ENCODE results near the gene TPPP. TPM values are rescaled to one million over a fixed set of nuclear protein-coding genes. Genes with fewer than 3 reads are reported as not detected.
"Not testable (repeated sequence)": the region's sequence is repeated elsewhere in the genome, so short reads cannot be mapped to it uniquely, and the experiment has no call there.

TPPP gene
- total RNA-seq, 2 experiments from 2014 or later, result 0.53 to 0.55 TPM

DNA sequence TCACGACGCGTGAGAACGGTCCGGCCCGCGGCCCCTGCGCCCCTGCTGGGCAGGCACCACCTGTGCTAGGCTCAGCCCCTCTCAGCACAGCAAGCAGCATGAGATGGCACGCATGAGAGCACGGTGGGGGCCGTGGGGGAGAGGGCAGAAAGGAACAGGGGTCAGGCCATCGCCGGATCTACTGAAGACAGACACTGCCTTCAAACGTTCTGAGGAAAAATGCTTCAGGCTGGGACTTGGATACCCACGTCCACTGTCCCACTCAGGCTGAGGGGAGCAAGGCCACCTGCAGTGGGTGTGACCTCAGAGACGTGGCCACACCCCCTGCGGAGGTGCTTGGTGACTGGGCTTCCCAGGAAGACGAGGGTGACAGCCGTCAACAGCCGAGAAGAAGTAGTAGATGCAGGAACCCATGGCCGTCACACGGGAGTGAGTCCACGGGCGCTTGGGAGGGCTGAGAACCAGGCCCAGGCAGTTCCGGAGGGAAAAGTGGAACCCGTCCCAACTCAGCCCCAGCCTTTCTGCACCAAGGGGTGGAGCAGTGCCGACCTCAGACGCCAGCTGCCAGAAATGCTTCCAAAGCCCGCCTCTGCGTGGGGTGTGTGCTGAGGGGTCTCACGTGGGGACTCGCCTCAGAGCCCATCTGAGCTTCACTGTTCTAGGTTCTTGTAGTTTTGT is 12.9 kb downstream of the TPPP start:
- POLR2A ChIA-PET; H3K4me1 Mint-ChIP-seq (ENCODE audit: low read depth); H3K36me3 Mint-ChIP-seq; H3K4me3 Mint-ChIP-seq; H3K27ac Mint-ChIP-seq; H3K9me3 Mint-ChIP-seq; intact Hi-C loops (cut with micrococcal nuclease); CTCF ChIA-PET; H3K27me3 Mint-ChIP-seq; DNase-seq: not testable (repeated sequence)

DNA sequence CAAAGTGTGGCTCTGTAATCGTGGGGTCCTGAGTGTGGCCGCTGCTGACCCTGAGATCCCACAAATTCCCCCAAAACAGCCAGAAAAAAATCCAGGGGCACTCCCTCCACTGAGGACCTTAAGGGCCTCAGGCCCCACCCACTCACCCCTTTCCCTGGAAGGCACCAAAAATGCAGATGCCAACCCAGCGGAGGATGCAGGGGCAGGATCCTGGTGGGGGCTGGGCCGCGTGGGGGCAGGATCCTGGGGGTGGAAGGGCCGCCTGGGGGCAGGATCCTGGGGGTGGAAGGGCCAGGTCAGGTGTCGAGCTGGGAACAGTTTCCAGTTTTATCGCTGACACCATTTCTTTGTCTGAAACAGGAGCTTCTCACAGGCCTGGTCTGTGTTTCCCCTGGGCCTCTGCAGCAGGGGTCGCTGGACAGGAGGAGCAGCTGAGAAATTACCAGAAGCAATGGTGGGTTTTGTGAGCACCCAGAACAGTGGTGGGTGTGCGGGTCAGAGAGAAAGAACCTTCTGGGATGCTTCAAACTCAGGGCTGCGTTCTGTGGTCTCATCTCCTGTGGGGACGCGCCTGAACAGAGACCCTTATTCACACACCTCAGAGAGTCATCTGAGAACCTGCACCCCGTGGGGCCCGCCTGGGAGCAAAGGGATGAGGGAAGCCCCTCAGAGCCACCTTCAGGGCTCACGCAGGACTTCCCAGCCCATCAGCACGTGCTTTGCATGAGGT is 13.8 kb downstream of the TPPP start:
- H3K4me3 Mint-ChIP-seq; DNase-seq; H3K27me3 Mint-ChIP-seq; intact Hi-C loops (cut with micrococcal nuclease); POLR2A ChIA-PET; H3K36me3 Mint-ChIP-seq; CTCF ChIA-PET; H3K4me1 Mint-ChIP-seq (ENCODE audit: low read depth); H3K9me3 Mint-ChIP-seq; H3K27ac Mint-ChIP-seq: not testable (repeated sequence)

DNA sequence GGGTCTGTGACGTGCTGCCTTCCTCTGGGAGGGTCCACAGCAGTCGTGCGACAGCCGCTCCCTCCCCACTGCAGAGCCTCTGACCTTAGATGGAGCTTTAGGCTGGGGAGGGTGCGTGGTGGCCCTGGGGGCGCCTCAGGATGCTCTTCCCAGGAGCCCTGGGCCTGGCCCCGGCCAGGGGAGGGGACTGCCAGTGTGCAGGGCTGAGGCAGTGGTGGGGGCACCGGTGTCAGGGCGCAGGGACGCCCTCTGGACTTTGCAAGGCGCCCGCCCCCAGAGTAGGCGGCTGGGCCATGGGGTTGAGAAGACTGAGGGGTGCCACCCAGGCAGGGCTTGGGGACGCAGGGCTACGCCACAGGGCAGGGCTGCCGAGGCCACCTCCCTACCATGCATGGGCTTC is 14.6 kb downstream of the TPPP start:
- H3K36me3 Mint-ChIP-seq; H3K27ac Mint-ChIP-seq; DNase-seq; intact Hi-C loops (cut with micrococcal nuclease); H3K9me3 Mint-ChIP-seq; POLR2A ChIA-PET; H3K4me3 Mint-ChIP-seq; H3K4me1 Mint-ChIP-seq (ENCODE audit: low read depth); CTCF ChIA-PET; H3K27me3 Mint-ChIP-seq: not testable (repeated sequence)

DNA sequence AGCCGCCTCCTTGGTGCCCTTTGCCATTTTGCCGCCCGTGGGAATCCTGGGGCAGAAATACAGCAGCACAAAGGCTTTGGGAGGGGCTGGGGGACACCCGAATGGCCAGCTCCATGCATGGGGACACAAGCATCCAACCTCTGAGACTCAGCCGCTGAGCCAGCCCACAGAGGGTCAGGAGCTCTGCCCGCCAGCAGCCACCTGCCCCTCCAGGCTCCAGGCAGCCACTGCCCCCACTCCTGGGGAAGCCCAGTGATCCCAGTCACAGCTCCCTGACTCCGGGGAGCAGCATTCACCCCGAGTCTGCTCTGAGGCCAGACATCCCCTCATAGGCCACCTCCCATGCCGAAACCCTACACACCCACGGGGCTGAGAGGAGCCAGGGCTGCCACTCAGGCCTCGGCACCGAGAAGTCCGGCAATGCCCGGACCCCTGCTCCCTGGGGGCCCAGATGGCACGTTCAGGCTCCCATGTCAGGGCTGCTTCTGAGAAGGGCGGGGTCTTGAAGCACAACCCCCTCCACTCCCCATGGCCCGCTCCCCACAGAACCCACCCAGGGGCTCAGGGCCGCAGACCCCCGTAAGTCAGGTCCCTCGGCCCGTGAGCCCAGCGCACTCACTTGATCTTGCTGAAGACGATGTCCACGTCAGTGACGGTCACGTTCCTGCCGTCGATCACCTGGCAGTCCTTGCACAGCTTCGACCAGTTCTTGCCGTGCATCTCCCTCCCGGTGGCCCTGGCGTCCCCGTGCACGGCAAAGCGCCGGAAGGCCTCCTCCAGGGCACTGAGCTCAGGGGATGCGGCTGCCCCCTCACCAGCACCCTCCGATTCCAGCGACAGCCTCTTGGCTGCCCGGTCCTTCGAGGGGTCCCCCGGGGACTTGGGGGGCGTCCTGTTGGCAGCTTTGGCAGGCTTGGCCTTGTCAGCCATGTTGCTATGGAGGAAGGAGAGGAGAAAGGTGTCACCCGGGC is 15.7 kb downstream of the TPPP start:
- H3K9me3 Mint-ChIP-seq, result no peaks in the 10 kb centered on the region
- DNase-seq, result no peak
- no peak overlapping the region for H3K27ac Mint-ChIP-seq
- peaks cover 4% of the 10 kb centered on the region for H3K27me3 Mint-ChIP-seq
- H3K4me3 Mint-ChIP-seq, result no peak overlapping the region
- peaks cover 8% of the 10 kb centered on the region for H3K4me1 Mint-ChIP-seq (ENCODE audit: low read depth)
- CTCF ChIA-PET, result no interaction called here
- no peaks in the 10 kb centered on the region for H3K36me3 Mint-ChIP-seq
- intact Hi-C loops (cut with micrococcal nuclease), result no loop called here
- POLR2A ChIA-PET, result no interaction called here

DNA sequence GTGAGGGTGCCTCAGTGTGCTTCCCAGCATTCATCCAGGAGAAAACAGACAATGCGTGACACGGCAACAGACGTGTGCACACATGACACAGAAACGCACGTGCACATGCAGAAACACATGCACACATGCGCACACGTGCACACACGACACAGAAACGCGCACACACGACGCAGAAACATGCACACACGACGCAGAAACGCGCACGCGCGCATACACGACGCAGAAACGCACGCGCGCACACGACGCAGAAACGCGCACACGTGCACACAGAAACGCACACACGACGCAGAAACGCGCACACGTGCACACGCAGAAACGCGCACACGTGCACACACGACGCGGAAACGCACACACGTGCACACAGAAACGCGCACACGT is 16.5 kb downstream of the TPPP start:
- CTCF ChIA-PET, result no interaction called here
- peaks cover 14% of the 10 kb centered on the region for H3K4me1 Mint-ChIP-seq (ENCODE audit: low read depth)
- peaks cover 4% of the 10 kb centered on the region for H3K27me3 Mint-ChIP-seq
- H3K9me3 Mint-ChIP-seq, result no peaks in the 10 kb centered on the region
- POLR2A ChIA-PET, result no interaction called here
- H3K27ac Mint-ChIP-seq, result no peak overlapping the region
- no peak overlapping the region for H3K4me3 Mint-ChIP-seq
- no peak for DNase-seq
- intact Hi-C loops (cut with micrococcal nuclease), result no loop called here
- H3K36me3 Mint-ChIP-seq, result no peaks in the 10 kb centered on the region

DNA sequence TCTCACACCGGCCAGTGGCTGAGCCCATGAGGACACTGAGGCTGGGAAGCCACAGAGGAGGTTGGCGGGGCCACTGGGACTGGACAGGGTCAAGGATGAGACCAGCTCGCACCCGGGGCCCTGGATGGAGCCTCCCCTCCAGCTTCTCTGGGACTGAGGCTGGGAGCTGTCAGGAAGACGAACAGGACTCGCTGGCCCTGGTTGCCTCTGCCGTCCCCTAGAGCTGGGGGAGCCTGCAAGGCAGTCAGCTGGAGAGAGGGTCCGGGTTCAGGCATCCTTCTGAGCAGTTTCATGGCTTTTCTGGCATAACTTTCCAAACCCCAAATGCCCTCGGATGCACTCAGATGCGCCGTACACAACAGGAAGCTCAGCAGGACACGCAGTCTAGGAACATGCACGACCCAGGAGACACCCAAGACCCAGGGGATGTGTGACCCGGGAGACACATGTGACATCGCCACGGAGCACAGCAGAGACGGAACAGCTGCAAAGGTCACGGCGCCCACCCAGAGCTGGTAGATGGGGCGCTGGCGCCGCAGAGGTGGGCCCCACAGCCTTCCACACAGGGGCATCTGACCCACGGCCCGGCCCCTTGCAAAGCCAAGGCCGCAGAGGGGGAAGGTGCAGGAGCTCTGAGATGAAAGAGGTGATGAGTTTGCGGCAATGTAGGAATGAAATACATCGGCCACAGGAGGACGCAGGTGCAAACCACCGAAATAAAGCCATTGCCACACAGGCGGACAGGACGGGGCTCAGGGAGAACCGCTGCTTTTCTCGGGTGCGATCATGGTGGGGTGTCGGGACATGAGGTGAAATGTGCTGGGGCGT is 17.1 kb downstream of the TPPP start:
- H3K9me3 Mint-ChIP-seq, result no peaks in the 10 kb centered on the region
- H3K27ac Mint-ChIP-seq, result no peak overlapping the region
- no peak overlapping the region for H3K4me3 Mint-ChIP-seq
- H3K4me1 Mint-ChIP-seq (ENCODE audit: low read depth), result peaks cover 14% of the 10 kb centered on the region
- CTCF ChIA-PET, result interaction anchor here (1.1 kb wide), 1 partner anchor 248 kb away, joined by 4 read pairs; no protein-coding TSS in a partner anchor
- H3K36me3 Mint-ChIP-seq, result no peaks in the 10 kb centered on the region
- peaks cover 4% of the 10 kb centered on the region for H3K27me3 Mint-ChIP-seq
- no peak for DNase-seq
- intact Hi-C loops (cut with micrococcal nuclease), result no loop called here
- POLR2A ChIA-PET, result no interaction called here

DNA sequence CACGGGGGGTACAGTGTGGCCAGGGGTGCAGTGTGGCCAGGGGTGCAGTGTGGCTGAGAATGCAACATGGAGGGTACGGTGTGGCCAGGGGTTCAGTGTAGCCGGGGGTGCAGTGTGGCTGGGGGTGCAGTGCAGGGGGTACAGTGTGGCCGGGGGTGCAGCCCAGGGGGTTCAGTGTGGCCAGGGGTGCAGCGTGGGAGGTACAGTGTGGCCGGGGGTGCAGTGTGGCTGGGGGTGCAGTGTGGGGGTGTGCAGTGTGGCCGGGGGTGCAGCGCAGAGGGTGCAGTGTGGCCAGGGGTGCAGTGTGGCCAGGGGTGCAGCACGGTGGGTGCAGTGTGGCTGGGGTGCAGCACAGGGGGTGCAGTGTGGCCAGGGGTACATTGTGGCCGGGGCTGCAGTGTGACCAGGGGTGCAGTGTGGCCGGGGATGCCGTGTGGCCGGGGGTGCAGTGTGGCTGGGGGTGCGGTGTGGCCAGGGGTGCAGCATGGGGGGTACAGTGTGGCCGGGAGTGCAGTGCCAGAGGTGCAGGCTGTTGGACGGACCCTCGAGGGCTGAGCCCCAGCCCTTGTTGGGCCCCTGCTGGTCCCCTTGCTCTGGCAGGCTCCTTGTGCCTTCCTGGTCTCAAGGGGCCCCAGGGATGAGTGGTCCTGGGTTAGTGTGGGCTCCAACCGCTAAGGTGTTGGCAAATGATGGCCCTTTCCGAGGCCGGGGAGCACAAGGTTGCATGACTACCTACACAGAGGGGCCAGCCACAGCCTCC is 17.9 kb downstream of the TPPP start:
- H3K27ac Mint-ChIP-seq, result no peak overlapping the region
- ChIA-PET POLR2A (no interaction called here), CTCF (interaction anchor here (1.1 kb wide), 1 partner anchor 248 kb away, joined by 4 read pairs; no protein-coding TSS in a partner anchor)

DNA sequence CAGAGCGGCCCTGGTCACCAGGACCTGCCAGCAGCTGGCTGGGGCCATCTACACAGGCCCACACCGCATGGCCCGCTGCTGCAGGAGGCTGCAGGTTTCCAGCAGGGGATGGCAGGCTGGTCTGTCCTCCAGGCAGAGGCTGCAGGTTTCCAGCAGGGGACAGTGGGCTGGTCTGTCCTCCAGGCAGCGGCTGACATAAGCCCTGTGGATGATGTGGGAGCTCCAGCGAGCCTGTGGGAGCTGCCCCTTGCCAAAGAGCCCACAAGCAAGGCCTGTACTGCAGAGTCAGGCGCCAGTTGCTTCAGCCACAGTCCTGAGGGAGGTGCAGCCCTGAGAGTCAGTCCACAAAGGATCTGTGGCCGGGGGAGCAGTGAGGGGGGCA is 18.5 kb downstream of the TPPP start:
- DNase-seq, result no peak
- no peak overlapping the region for H3K4me3 Mint-ChIP-seq
- H3K4me1 Mint-ChIP-seq (ENCODE audit: low read depth), result peaks cover 14% of the 10 kb centered on the region
- H3K36me3 Mint-ChIP-seq, result no peaks in the 10 kb centered on the region
- POLR2A ChIA-PET, result no interaction called here
- intact Hi-C loops (cut with micrococcal nuclease), result loop anchor here (5.0 kb wide), 1 partner anchor 218 kb away; the partner anchor contains the start of genes BRD9 and TRIP13
- H3K27me3 Mint-ChIP-seq, result peaks cover 4% of the 10 kb centered on the region
- CTCF ChIA-PET, result no interaction called here
- no peak overlapping the region for H3K27ac Mint-ChIP-seq
- H3K9me3 Mint-ChIP-seq, result no peaks in the 10 kb centered on the region

More for the DNA sequence above, 17.9 kb downstream of the TPPP start:
- no peak for DNase-seq
- Mint-ChIP-seq H3K4me1 (ENCODE audit: low read depth) (peaks cover 14% of the 10 kb centered on the region), H3K4me3 (no peak overlapping the region), H3K9me3 (no peaks in the 10 kb centered on the region), H3K36me3 (no peaks in the 10 kb centered on the region), H3K27me3 (peaks cover 4% of the 10 kb centered on the region)
- intact Hi-C loops (cut with micrococcal nuclease), result no loop called here

DNA sequence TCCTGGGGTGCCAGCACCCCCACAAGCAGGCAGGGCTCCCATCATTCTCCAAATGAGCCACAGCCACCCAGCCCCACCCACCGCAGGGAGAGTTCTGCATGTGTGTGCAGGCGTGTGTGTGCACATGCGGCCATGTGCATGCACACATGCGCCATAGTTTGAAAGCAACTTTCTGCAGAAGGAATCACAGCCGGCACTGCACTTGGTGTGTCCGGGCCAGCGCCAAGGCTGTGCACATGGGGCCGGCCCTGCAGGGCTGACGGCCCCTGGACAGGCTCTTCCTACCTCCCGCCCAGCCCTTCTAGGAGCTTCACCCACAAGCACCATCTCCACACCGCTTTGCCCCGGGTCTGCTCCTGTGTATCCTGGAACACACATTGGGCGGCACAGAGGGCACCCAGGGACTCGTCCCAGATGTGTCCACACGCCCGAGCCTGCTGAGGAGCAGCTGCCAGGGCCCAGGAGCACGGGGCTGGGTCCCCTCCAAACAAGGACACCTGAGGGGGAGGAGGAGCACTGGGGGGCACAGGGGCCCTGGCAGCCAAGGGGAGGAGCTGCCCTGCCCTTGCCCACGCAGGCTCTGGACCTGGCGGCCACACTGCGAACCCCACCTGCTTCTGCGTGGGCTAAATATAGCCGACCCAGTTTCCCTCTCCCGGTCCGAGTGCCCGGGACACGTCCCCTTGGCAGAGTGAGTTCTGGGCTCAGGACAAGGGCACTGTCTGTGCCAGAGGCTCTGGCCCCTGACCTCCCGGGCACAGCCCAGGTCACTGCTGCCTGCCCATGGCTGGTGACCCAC is 19.1 kb downstream of the TPPP start:
- H3K36me3 Mint-ChIP-seq, result no peaks in the 10 kb centered on the region
- ChIA-PET CTCF (no interaction called here), POLR2A (no interaction called here)
- no peak overlapping the region for H3K27ac Mint-ChIP-seq
- peaks cover 4% of the 10 kb centered on the region for H3K27me3 Mint-ChIP-seq
- H3K4me1 Mint-ChIP-seq (ENCODE audit: low read depth), result peaks cover 14% of the 10 kb centered on the region
- no peak overlapping the region for H3K4me3 Mint-ChIP-seq
- DNase-seq, result no peak
- intact Hi-C loops (cut with micrococcal nuclease), result loop anchor here (5.0 kb wide), 1 partner anchor 218 kb away; the partner anchor contains the start of genes BRD9 and TRIP13
- no peaks in the 10 kb centered on the region for H3K9me3 Mint-ChIP-seq

DNA sequence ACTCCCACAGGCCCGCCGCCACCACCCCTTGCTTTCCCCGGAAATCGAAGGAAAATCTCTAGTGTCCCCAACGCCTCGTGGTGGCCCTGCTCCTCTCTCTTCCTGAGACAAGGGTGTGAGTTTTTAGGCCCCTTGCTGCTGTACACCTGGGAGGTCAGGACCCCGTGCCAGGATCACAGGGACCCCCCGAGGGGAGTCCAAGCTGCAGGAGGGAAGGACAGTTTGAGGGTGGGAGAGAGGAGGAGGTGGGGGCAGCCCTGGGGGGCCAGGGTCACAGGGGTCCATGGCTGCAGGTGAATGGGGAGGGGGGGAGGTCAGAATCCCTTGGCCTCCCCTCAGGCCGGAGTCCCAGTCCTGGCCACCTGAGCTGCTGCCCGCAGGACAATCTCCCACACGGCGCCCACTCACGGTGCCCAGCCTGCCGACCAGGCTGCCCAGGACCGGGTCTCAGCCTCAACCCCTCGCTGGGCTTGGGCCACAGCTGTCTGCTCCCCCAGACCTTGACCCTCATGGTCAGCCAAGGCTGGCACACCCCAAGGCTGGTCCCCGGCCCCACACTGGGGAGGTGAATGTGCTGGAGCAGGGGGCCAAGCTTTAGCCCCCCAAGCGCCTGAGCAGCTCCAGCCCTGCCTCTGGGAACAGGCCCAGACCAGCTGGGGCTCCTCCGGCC is 19.9 kb downstream of the TPPP start:
- H3K9me3 Mint-ChIP-seq, result no peaks in the 10 kb centered on the region
- no peak overlapping the region for H3K27ac Mint-ChIP-seq
- H3K36me3 Mint-ChIP-seq, result no peaks in the 10 kb centered on the region
- no peak for DNase-seq
- intact Hi-C loops (cut with micrococcal nuclease), result loop anchor here (5.0 kb wide), 1 partner anchor 219 kb away; the partner anchor contains the start of genes BRD9 and TRIP13
- CTCF ChIA-PET, result interaction anchor here (1.0 to 5.6 kb wide), 4 partner anchors 214 to 230 kb away, joined by 3 to 52 read pairs (median 3); partner anchors contain the start of genes BRD9 and TRIP13
- H3K4me3 Mint-ChIP-seq, result no peak overlapping the region
- POLR2A ChIA-PET, result no interaction called here
- H3K4me1 Mint-ChIP-seq (ENCODE audit: low read depth), result peaks cover 14% of the 10 kb centered on the region
- H3K27me3 Mint-ChIP-seq, result peaks cover 4% of the 10 kb centered on the region
